Measurements from ENCODE around the gene SLAMF9.

DNA sequence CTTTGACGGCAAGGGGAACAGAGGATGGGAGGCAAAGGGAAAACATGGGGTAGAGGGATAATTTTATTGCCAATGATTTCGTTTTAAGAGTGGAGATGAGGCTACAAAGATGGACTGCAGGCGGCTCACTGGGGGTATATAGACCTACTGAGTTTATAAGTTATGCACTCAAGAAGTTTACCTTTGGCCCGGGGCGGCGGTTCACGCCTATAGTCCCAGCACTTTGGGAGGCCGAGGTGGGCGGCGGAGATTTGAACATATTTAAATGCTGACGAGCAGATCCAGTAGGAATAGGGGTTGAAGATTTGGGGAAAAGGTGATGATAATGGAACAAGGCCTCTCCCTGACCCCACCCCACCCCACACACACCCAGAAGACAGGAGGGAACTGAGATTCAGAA lies 8.1 kb upstream of the SLAMF9 start:
- no peak for TF ChIP-seq REST (IDR thresholded peaks at IDR 0.05; ENCODE audit: insufficient read depth in 1 of 2, low read depth in 2 of 2, low read length in 1 of 2)
- TF ChIP-seq CTCF (IDR thresholded peaks at IDR 0.05): no peak
- TF ChIP-seq POLR2AphosphoS5 (IDR thresholded peaks at IDR 0.05; ENCODE audit: low read depth, low read length): no peak
- no peak for TF ChIP-seq SIN3A (IDR thresholded peaks at IDR 0.05; ENCODE audit: borderline replicate concordance, insufficient read depth, low read depth, low read length)
- no peak for TF ChIP-seq TCF7L2 (IDR thresholded peaks at IDR 0.05; ENCODE audit: low read depth, low read length)
